Endothelial cell of umbilical vein (primary cell): ENCODE data around the gene MEAK7. TPM values are rescaled to one million over a fixed set of nuclear protein-coding genes. Genes with fewer than 3 reads are reported as not detected.

Experiments
- BruUV-seq: library from RNA; stranded (reverse); fragments of 400-500 nt; replicated peaks from 2 replicates; lab custom pipeline; 2021; lab: Mats Ljungman, UMichigan
- CTCF ChIA-PET: fragments of 300-600, 350-600 bp; sonication (Branson Sonifier 250); formaldehyde crosslinking; loops from one replicate; lab custom pipeline; 2021; ENCODE audit warnings: antibody characterized with exemption, inconsistent platforms; lab: Charles Lee
- POLR2A ChIA-PET: fragments of 300-600, 350-600 bp; sonication (Branson Sonifier 250); formaldehyde crosslinking; loops from one replicate; lab custom pipeline; 2021; ENCODE audit warnings: antibody characterized with exemption, inconsistent platforms; lab: Charles Lee
- DNase-seq: peaks from one replicate; pipeline ENCODE4 v3.0.0-alpha.2; 2011; ENCODE audit warnings: low read depth, low spot score
- FAIRE-seq: peaks from 2 replicates; lab custom pipeline; 2011; peaks lifted over from hg19 to GRCh38; lab: Jason Lieb, UNC
- H2AFZ ChIP-seq: 2 replicates; pipeline ENCODE4 v1.6.0; 2012; ENCODE audit warnings: low read depth, low read length, control low read depth, inconsistent platforms
- H3K27ac ChIP-seq: 2 replicates; pipeline ENCODE4 v1.5.1; 2011; ENCODE audit warnings: low read depth, mild to moderate bottlenecking, control low read depth, low read length, moderate library complexity; ENCODE audit not compliant: insufficient read depth
- H3K27me3 ChIP-seq, 2 experiments: 2 replicates each; pipeline versions ENCODE4 v1.6.0 to v1.6.1; 2011; ENCODE audit warnings: low read length in 2 of 2, mixed read lengths in 1 of 2; ENCODE audit not compliant: control insufficient read depth in 2 of 2, insufficient read depth in 2 of 2
- H3K36me3 ChIP-seq, 2 experiments: 2 replicates in 1 of 2; 3 replicates in 1 of 2; pipeline ENCODE4 v1.5.1; 2011; ENCODE audit warnings: low read length in 2 of 2, mild to moderate bottlenecking in 1 of 2, moderate library complexity in 1 of 2; ENCODE audit not compliant: control insufficient read depth in 2 of 2, insufficient read depth in 2 of 2; ENCODE audit errors: extremely low read depth in 1 of 2
- H3K4me1 ChIP-seq: 3 replicates; pipeline ENCODE4 v1.5.1; 2011; ENCODE audit warnings: mild to moderate bottlenecking, low read length; ENCODE audit not compliant: control insufficient read depth, insufficient read depth; ENCODE audit errors: extremely low read depth
- H3K4me2 ChIP-seq: 2 replicates; pipeline ENCODE4 v1.6.1; 2011; ENCODE audit warnings: low read length, control low read depth, mixed read lengths; ENCODE audit not compliant: insufficient read depth
- H3K4me3 ChIP-seq, 3 experiments: fragments of 200-600 bp in 1 of 3; sonication (generic), shearing (Covaris generic) in 1 of 3; replicated peaks in 1 of 3; 2 replicates each; pipeline ENCODE4 v1.5.1; 2011 to 2016; ENCODE audit warnings: control low read depth in 3 of 3, low read length in 3 of 3, mild to moderate bottlenecking in 2 of 3, inconsistent platforms in 1 of 3, low read depth in 1 of 3, moderate library complexity in 1 of 3; ENCODE audit not compliant: insufficient read depth in 1 of 3
- H3K79me2 ChIP-seq: 2 replicates; pipeline ENCODE4 v1.6.0; 2012; ENCODE audit warnings: low read length, inconsistent platforms; ENCODE audit not compliant: control insufficient read depth, insufficient read depth
- H3K9ac ChIP-seq: replicated peaks from 2 replicates; pipeline ENCODE3; 2011; ENCODE audit warnings: low read length, control low read depth; ENCODE audit not compliant: insufficient read depth; ENCODE audit errors: extremely low read depth
- H3K9me1 ChIP-seq: replicated peaks from 3 replicates; pipeline ENCODE4 v1.6.0; 2011; ENCODE audit warnings: mild to moderate bottlenecking, low read length; ENCODE audit not compliant: control insufficient read depth, insufficient read depth; ENCODE audit errors: extremely low read depth
- H3K9me3 ChIP-seq: replicated peaks from 2 replicates; pipeline ENCODE4 v1.5.1; 2012; ENCODE audit warnings: low read length, inconsistent platforms; ENCODE audit not compliant: control insufficient read depth, insufficient read depth
- H4K20me1 ChIP-seq: replicated peaks from 2 replicates; pipeline ENCODE3; 2011; ENCODE audit warnings: mild to moderate bottlenecking, low read length; ENCODE audit not compliant: control insufficient read depth, insufficient read depth; ENCODE audit errors: extremely low read depth
- FOS ChIP-seq: IDR thresholded peaks from 2 replicates; pipeline ENCODE4 v1.6.1; 2011; ENCODE audit warnings: mild to moderate bottlenecking, low read length, moderate library complexity, borderline replicate concordance; ENCODE audit not compliant: insufficient read depth
- GATA2 ChIP-seq: IDR thresholded peaks from 2 replicates; pipeline ENCODE4 v1.7.0; 2011; ENCODE audit warnings: low read depth, mild to moderate bottlenecking, moderate library complexity, mixed read lengths, low read length; ENCODE audit not compliant: insufficient read length, insufficient read depth
- dilution Hi-C: fragments of 300-500 bp; cut with MboI; formaldehyde crosslinking; loops from one replicate; pipeline ENCODE4 v1.15.0; 2019; ENCODE audit warnings: low sequenced_read_pairs; ENCODE audit not compliant: extremely low pct_ligation_motif_present
- intact Hi-C: fragments of 100-400 bp; cut with micrococcal nuclease; formaldehyde crosslinking; loops from one replicate; pipeline ENCODE4 v1.10.0; 2022
- polyA plus RNA-seq, 4 experiments: library from polyadenylated mRNA; depleted of rRNA in 3 of 4; stranded (reverse) in 3 of 4; unstranded in 1 of 4; fragments of >200 nt; gene quantifications; 2 replicates each; pipeline versions ENCODE4 v1.2.1 to v1.2.3, GENCODE V29; 2011 to 2012; ENCODE audit warnings: missing spikeins in 1 of 4
- total RNA-seq: library from RNA; stranded (reverse); gene quantifications from 2 replicates; pipeline ENCODE4 v1.2.3, GENCODE V29; 2021

MEAK7 gene
- total and polyA plus RNA-seq, 2 donors (not counting 3 experiments of a cell fraction or from before 2014, with no cell fraction given) = 16.2 to 22.7 TPM

- H3K9me3 ChIP-seq = no peaks in the 10 kb centered on the region
- intact Hi-C loops (no loop called here), dilution Hi-C loops (loop anchor here (25.0 kb wide), 1 partner anchor 110 kb away; the partner anchor contains the start of gene COTL1)
- H3K27ac ChIP-seq = no peak overlapping the region
- peaks cover 4% of the 10 kb centered on the region for H3K79me2 ChIP-seq
- peaks cover 10% of the 10 kb centered on the region for H3K4me1 ChIP-seq
- no peak overlapping the region for H2AFZ ChIP-seq
- POLR2A ChIA-PET = no interaction called here
- no peak for TF ChIP-seq FOS
- H3K4me2 ChIP-seq = no peak overlapping the region
- no peaks in the 10 kb centered on the region for H3K9me1 ChIP-seq
- no peak for DNase-seq
- no peaks in the 10 kb centered on the region for H4K20me1 ChIP-seq
- no peaks in the 10 kb centered on the region for H3K27me3 ChIP-seq
- H3K4me3 ChIP-seq = no peak overlapping the region
- CTCF ChIA-PET = interaction anchor here (1.2 kb wide), 1 partner anchor 318 kb away, joined by 5 read pairs; no protein-coding TSS in a partner anchor
- H3K9ac ChIP-seq = no peak overlapping the region
- BruUV-seq = no TSS peak
- FAIRE-seq = no peak
- H3K36me3 ChIP-seq = peaks cover 0 to 5% of the 10 kb centered on the region in 2 experiments
Observed at GRCh38 chr16:84502581-84502980, 1.9 kb downstream of the MEAK7 start.

GRCh38 chr16:84502075-84502474 is 2.4 kb downstream of the MEAK7 start:
- CTCF ChIA-PET = no interaction called here
- peaks cover 4% of the 10 kb centered on the region for H3K79me2 ChIP-seq
- TF ChIP-seq GATA2 = no peak
- TF ChIP-seq FOS = no peak
- no TSS peak for BruUV-seq
- no peak for DNase-seq
- no peaks in the 10 kb centered on the region for H3K9me1 ChIP-seq
- no peaks in the 10 kb centered on the region for H4K20me1 ChIP-seq
- no peak overlapping the region for H3K4me3 ChIP-seq
- no peak overlapping the region for H3K27ac ChIP-seq
- H3K4me2 ChIP-seq = no peak overlapping the region
- no peak overlapping the region for H3K9ac ChIP-seq
- no peak overlapping the region for H2AFZ ChIP-seq
- dilution Hi-C loops (loop anchor here (25.0 kb wide), 1 partner anchor 110 kb away; the partner anchor contains the start of gene COTL1), intact Hi-C loops (no loop called here)
- no peak for FAIRE-seq
- no peaks in the 10 kb centered on the region for H3K27me3 ChIP-seq
- H3K4me1 ChIP-seq = peaks cover 10% of the 10 kb centered on the region
- POLR2A ChIA-PET = no interaction called here
- peaks cover 3 to 9% of the 10 kb centered on the region in 2 experiments for H3K36me3 ChIP-seq
- no peaks in the 10 kb centered on the region for H3K9me3 ChIP-seq
